GM06990 (cell line): ENCODE results near the gene ALOX12B.
"Not testable (repeated sequence)": the region's sequence is repeated elsewhere in the genome, so short reads cannot be mapped to it uniquely, and the experiment has no call there.

Experiments used
- DNase-seq: peaks from one replicate; pipeline ENCODE4 v3.0.0-alpha.2; 2011; ENCODE audit not compliant: insufficient read length; ENCODE audit errors: extremely low read depth
- H3K27me3 ChIP-seq: replicated peaks from 2 replicates; pipeline ENCODE4 v1.6.0; 2011; ENCODE audit warnings: low read length; ENCODE audit not compliant: control insufficient read depth, insufficient read depth
- H3K36me3 ChIP-seq: 2 replicates; pipeline ENCODE4 v1.5.1; 2011; ENCODE audit warnings: low read length; ENCODE audit not compliant: control insufficient read depth, insufficient read depth
- H3K4me3 ChIP-seq: replicated peaks from 2 replicates; pipeline ENCODE4 v1.5.1; 2011; ENCODE audit warnings: low read depth, mild to moderate bottlenecking, control low read depth, low read length
- TF ChIP-seq, protein P1 (sequence below): IDR thresholded peaks from 2 replicates; pipeline ENCODE4 v1.5.1; 2011; ENCODE audit warnings: low read length, control low read depth, mild to moderate bottlenecking, inconsistent platforms; ENCODE audit not compliant: insufficient read depth, poor library complexity, severe bottlenecking

The ALOX12B gene

DNA sequence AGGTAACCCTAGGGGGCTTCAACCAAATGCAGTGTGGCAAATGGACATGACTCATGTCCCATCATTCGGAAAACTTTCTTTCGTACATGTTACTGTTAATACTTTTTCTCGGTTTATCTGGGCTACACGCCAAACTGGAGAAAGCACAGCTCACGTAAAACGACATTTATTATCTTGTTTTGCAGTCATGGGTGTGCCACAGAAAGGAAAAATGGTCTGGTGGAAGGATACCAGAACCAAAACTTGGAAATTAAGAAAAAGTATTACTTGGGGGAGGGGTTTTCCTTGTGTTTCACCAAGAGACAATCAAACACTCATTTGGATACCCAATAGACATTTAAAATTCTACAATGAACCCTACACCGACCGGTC, 25.1 kb downstream of the ALOX12B start:
- 0 out of 2 replicates have a peak, but pooled peaks cover 2% of the 10 kb centered on the region for H3K27me3 ChIP-seq
- TF ChIP-seq, protein P1, sequence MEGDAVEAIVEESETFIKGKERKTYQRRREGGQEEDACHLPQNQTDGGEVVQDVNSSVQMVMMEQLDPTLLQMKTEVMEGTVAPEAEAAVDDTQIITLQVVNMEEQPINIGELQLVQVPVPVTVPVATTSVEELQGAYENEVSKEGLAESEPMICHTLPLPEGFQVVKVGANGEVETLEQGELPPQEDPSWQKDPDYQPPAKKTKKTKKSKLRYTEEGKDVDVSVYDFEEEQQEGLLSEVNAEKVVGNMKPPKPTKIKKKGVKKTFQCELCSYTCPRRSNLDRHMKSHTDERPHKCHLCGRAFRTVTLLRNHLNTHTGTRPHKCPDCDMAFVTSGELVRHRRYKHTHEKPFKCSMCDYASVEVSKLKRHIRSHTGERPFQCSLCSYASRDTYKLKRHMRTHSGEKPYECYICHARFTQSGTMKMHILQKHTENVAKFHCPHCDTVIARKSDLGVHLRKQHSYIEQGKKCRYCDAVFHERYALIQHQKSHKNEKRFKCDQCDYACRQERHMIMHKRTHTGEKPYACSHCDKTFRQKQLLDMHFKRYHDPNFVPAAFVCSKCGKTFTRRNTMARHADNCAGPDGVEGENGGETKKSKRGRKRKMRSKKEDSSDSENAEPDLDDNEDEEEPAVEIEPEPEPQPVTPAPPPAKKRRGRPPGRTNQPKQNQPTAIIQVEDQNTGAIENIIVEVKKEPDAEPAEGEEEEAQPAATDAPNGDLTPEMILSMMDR, result no peak
- H3K36me3 ChIP-seq, result no peaks in the 10 kb centered on the region
- DNase-seq, result no peak
- no peak overlapping the region for H3K4me3 ChIP-seq

DNA sequence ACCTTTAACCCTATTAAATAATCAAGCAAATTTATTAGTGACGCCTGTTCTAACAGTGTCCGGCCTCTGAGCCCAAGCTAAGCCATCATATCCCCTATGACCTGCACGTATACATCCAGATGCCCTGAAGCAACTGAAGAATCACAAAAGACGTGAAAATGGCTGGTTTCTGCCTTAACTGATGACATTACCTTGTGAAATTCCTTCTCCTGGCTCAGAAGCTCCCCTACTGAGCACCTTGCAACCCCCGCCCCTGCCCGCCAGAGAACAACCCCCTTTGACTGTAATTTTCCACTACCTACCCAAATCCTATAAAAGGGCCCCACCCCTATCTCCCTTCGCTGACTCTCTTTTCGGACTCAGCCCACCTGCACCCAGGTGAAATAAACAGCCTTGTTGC, 25.7 kb downstream of the ALOX12B start:
- H3K36me3 ChIP-seq, DNase-seq, H3K4me3 ChIP-seq, H3K27me3 ChIP-seq: not testable (repeated sequence)

DNA sequence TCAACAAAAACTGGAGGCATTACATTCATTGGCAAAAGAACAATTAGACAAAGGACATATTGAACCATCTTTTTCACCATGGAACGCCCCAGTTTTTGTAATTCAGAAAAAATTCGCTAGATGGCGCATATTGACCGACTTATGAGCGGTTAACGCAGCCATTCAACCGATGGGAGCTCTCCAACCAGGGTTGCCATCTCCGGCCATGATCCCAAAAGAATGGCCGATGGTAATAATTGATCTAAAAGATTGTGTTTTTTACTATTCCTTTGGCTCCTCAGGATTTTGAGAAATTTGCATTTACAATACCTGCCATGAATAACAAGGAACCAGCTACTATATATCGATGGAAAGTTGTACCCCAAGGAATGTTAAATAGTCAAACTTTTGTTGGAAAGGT, 27.2 kb downstream of the ALOX12B start:
- no peak for DNase-seq
- Histone ChIP-seq H3K4me3 (no peak overlapping the region), H3K36me3 (no peaks in the 10 kb centered on the region), H3K27me3 (0 out of 2 replicates have a peak, but pooled peaks cover 1% of the 10 kb centered on the region)
- TF ChIP-seq, protein P1, result peak; percentile 66

DNA sequence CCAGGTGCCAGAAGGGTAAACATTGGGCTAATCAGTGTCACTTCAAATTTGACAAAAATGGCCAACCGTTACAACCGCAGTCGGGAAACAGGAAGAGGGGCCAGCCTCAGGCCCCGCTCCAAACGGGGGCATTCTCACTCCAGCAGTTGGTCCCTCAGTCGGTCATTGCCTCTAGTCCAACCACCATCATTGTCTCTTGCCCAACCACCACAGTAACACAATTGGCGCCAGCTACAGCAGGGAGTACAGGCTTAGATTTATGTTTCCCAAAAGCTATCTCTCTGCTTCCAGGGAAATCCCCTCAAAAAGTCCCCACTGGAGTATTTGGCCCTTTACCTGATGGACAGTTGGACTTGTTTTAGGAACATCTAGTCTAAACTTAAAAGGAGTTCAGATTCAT, 28.4 kb downstream of the ALOX12B start:
- DNase-seq, result no peak
- TF ChIP-seq, protein P1, result no peak
- no peak overlapping the region for H3K4me3 ChIP-seq
- no peaks in the 10 kb centered on the region for H3K36me3 ChIP-seq
- H3K27me3 ChIP-seq, result no peaks in the 10 kb centered on the region

DNA sequence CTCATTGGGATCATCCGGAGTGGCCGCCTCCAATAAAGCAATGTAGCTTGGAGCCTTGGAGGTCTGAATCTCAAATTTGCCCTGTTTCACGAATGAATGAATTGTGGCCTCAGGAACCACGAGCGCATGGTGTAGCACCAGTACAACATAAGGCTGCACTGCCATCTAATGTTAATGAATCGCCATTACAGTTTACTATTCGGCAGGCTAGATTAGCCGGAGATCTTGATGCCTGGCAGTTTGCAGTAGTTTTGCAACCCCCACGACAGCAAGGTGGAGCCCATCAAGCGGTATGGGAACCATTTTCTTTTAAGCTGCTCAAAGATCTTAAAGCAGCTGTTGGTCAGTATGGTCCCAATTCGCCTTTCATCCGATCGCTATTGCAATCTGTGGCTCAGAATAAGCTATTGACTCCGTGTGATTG, 29.8 kb downstream of the ALOX12B start:
- H3K27me3 ChIP-seq, result no peaks in the 10 kb centered on the region
- H3K4me3 ChIP-seq, result no peak overlapping the region
- no peaks in the 10 kb centered on the region for H3K36me3 ChIP-seq
- TF ChIP-seq, protein P1, result peak; percentile 61
- no peak for DNase-seq

DNA sequence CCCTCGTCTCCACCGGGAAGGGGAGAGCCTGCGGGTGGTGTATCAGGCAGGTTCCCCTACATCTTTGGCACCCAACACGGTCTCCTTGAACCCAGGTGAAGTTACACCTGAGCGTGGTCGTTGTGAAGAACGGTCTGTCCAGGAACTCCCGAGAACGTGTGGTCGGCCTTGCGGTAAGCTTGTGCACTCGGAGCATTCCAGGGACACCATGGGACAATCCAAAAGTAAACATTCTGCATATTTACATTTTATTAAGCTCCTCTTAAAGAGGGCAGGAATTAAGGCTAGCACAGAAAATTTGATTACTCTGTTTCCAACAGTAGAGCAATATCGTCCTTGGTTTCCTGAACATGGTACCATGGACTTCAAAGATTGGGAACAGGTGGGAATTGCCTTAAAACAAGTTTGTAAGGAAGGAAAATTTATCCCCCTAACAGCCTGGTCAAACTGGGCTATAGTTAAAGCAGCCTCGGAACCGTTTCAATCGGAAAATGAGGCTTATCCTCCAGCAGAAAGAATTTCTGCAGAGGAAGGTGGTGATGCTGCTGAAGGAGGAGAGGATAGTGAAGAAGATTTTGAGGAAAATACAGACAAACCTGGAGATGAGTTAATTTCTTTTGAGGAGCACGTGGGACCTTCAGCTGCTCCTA, 30.4 kb downstream of the ALOX12B start:
- TF ChIP-seq, protein P1, result no peak
- no peak overlapping the region for H3K4me3 ChIP-seq
- no peaks in the 10 kb centered on the region; the same call in 1 of the 2 replicates for H3K27me3 ChIP-seq
- DNase-seq, result no peak
- H3K36me3 ChIP-seq, result no peaks in the 10 kb centered on the region
